HEK293T (cell line): ENCODE measurements around the gene CCNY.

Source experiments
- CTCF ChIA-PET: fragments of 350-600 bp; formaldehyde crosslinking; extraction: SDS; loops from one replicate; lab custom pipeline; 2021; ENCODE audit warnings: antibody characterized with exemption, inconsistent platforms; lab: Yijun Ruan, JAX
- POLR2A ChIA-PET: fragments of 350-600 bp; formaldehyde crosslinking; extraction: SDS; loops from one replicate; lab custom pipeline; 2020; ENCODE audit warnings: antibody characterized with exemption, inconsistent platforms; lab: Yijun Ruan, JAX
- DNase-seq: peaks from one replicate; pipeline ENCODE4 v3.0.0; 2012; ENCODE audit warnings: mixed read lengths; ENCODE audit errors: extremely low spot score
- ARNT ChIP-seq: fragments of 450-650 bp; IDR thresholded peaks from 2 replicates; pipeline ENCODE4 v1.6.1; 2017; ENCODE audit warnings: mild to moderate bottlenecking
- BHLHE40 ChIP-seq: fragments of 450-650 bp; IDR thresholded peaks from 2 replicates; pipeline ENCODE4 v1.6.1; 2016; ENCODE audit warnings: mild to moderate bottlenecking, moderate library complexity, borderline replicate concordance
- CTBP1 ChIP-seq: fragments of 450-650 bp; IDR thresholded peaks from 2 replicates; pipeline ENCODE4 v1.6.1; 2016; ENCODE audit warnings: borderline replicate concordance
- ELF4 ChIP-seq: fragments of 450-650 bp; IDR thresholded peaks from 2 replicates; pipeline ENCODE4 v1.6.1; 2017; ENCODE audit warnings: antibody characterized with exemption
- FOXA1 ChIP-seq: fragments of 450-650 bp; IDR thresholded peaks from 2 replicates; pipeline ENCODE4 v1.6.1; 2016; ENCODE audit warnings: mild to moderate bottlenecking
- FOXK2 ChIP-seq: fragments of 450-650 bp; IDR thresholded peaks from 2 replicates; pipeline ENCODE4 v1.6.1; 2016; ENCODE audit warnings: mild to moderate bottlenecking
- FOXM1 ChIP-seq: fragments of 450-650 bp; IDR thresholded peaks from 2 replicates; pipeline ENCODE4 v1.6.1; 2017; ENCODE audit warnings: mild to moderate bottlenecking, borderline replicate concordance
- HDGF ChIP-seq: fragments of 450-650 bp; IDR thresholded peaks from 2 replicates; pipeline ENCODE4 v1.6.1; 2017; ENCODE audit warnings: antibody characterized with exemption, borderline replicate concordance
- L3MBTL2 ChIP-seq: fragments of 450-650 bp; conservative IDR thresholded peaks from 2 replicates; pipeline ENCODE4 v1.6.1; 2016; ENCODE audit warnings: mild to moderate bottlenecking
- LEF1 ChIP-seq: fragments of 450-650 bp; IDR thresholded peaks from 2 replicates; pipeline ENCODE4 v1.6.1; 2017; ENCODE audit warnings: mild to moderate bottlenecking, borderline replicate concordance
- NFRKB ChIP-seq: fragments of 450-650 bp; IDR thresholded peaks from 2 replicates; pipeline ENCODE4 v1.6.1; 2016; ENCODE audit warnings: mild to moderate bottlenecking, moderate library complexity
- SP1 ChIP-seq: fragments of 450-650 bp; IDR thresholded peaks from 2 replicates; pipeline ENCODE4 v1.6.1; 2017
- SUZ12 ChIP-seq: fragments of 450-650 bp; IDR thresholded peaks from 2 replicates; pipeline ENCODE4 v1.6.1; 2016; ENCODE audit warnings: mild to moderate bottlenecking
- TARDBP ChIP-seq: fragments of 450-650 bp; IDR thresholded peaks from 2 replicates; pipeline ENCODE4 v1.6.1; 2016
- ZNF384 ChIP-seq: fragments of 450-650 bp; IDR thresholded peaks from 2 replicates; pipeline ENCODE4 v1.6.1; 2016
- TF ChIP-seq, protein P1 (sequence below): fragments of 450-650 bp; IDR thresholded peaks from 2 replicates; pipeline ENCODE4 v1.6.1; 2016

The CCNY gene

GRCh38 chr10:35420827-35421552, 84.7 kb downstream of the CCNY start:
- ChIA-PET POLR2A (no interaction called here), CTCF (interaction anchor here (0.6 kb wide), 1 partner anchor 151 kb away, joined by 3 read pairs; no protein-coding TSS in a partner anchor)
- TF ChIP-seq NFRKB = no peak

DNA sequence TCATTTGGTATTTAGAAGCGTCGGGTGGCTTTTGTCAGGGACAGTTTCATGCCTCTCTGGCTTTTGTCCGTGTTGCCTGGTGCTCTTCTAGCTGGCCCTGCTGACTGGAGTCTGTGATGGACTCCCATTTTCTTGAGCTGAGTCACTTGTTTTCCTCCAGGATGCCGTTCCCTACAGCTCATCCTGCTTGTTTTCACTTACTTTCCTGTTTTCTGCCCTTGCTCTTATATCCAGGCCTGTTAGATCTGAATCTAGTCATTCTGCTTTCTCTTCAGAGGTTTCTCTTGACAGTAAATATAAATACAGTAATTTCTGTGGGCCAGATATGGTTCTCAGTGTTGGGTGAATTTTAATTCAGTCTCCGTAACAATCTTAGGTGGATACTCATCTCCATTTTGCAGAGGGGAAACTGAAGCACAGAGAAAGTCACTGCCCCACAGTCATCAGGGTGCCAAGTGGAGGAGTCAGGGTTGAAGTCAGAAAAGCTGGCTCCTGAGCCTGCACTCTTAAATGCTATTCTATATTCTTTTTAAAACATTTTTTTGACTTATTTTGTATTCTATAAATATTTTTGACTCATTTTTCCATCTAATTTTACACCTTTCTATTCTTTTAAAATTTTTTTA, 85.4 kb downstream of the CCNY start:
- CTCF ChIA-PET = interaction anchor here (0.6 kb wide), 1 partner anchor 151 kb away, joined by 3 read pairs; no protein-coding TSS in a partner anchor
- POLR2A ChIA-PET = no interaction called here
- TF ChIP-seq SP1 = no peak
- no peak for TF ChIP-seq HDGF
- no peak for TF ChIP-seq FOXM1
- TF ChIP-seq BHLHE40 = no peak
- no peak for DNase-seq

More at GRCh38 chr10:35420827-35421552, 84.7 kb downstream of the CCNY start:
- DNase-seq = no peak

DNA sequence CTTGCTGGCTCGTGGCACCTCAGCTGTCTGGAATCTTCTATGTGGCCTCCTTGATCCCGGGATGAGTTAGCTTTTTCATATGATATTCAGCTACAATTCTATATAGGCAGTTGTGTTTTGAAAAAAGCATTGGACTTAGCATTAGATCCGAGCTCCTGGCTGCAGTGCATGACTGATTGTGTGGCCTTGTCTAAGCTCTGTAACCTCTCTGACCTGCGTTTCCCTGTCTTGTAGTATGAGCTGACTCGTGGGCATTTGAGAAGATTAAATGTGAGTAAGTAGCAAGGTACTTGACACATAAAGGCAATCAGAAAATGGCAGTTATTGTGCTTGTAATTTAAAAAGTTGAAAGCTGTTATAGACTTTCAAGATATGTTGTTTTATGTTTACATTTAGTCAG, 85.9 kb downstream of the CCNY start:
- DNase-seq = no peak
- TF ChIP-seq CTBP1 = no peak
- no peak for TF ChIP-seq L3MBTL2
- no peak for TF ChIP-seq FOXA1
- TF ChIP-seq NFRKB = no peak
- no peak for TF ChIP-seq SP1
- no peak for TF ChIP-seq BHLHE40
- TF ChIP-seq, protein P1, sequence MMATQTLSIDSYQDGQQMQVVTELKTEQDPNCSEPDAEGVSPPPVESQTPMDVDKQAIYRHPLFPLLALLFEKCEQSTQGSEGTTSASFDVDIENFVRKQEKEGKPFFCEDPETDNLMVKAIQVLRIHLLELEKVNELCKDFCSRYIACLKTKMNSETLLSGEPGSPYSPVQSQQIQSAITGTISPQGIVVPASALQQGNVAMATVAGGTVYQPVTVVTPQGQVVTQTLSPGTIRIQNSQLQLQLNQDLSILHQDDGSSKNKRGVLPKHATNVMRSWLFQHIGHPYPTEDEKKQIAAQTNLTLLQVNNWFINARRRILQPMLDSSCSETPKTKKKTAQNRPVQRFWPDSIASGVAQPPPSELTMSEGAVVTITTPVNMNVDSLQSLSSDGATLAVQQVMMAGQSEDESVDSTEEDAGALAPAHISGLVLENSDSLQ = no peak
- no peak for TF ChIP-seq HDGF
- no peak for TF ChIP-seq FOXM1
- no peak for TF ChIP-seq LEF1
- POLR2A ChIA-PET = no interaction called here
- CTCF ChIA-PET = interaction anchor here (1.2 kb wide), 1 partner anchor 15 kb away, joined by 3 read pairs; no protein-coding TSS in a partner anchor

- ChIA-PET POLR2A (no interaction called here), CTCF (no interaction called here)
- no peak for TF ChIP-seq ZNF384
- TF ChIP-seq NFRKB = no peak
- TF ChIP-seq HDGF = no peak
- TF ChIP-seq L3MBTL2 = no peak
- TF ChIP-seq LEF1 = no peak
- DNase-seq = no peak
Measured at GRCh38 chr10:35423505-35424306, 87.4 kb downstream of the CCNY start.

DNA sequence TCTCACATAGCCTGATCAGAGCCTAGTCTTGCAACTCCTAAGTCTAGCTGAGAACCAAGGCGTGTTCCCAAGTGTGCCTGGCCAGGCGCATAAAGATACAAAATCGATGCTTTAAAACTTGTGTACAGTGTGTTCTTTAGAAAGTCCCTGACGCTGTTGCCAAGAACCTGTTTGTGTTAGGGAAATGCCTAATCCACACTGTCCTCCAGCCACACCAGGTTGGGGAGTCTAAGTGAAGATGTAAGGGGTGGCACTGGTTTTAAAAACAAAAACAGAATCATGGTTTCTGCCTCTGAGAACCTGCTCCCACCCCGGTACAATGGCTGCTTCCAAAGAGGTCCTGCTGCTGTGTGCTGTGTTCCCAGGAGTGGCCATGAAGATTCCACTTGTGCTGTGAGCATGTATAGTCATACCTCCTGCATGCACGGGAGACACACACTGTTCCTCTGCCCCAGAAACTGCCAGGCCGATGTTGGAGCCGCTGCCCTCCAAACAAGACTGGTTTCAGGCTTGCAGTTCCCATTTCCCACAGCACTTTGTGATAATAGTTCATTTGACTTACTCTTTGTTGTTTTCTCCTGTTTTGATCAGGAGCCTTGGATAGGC, 88.5 kb downstream of the CCNY start:
- no peak for TF ChIP-seq NFRKB
- no peak for TF ChIP-seq FOXK2
- no peak for TF ChIP-seq LEF1
- TF ChIP-seq CTBP1 = no peak
- no peak for TF ChIP-seq FOXM1
- TF ChIP-seq BHLHE40 = no peak
- TF ChIP-seq SUZ12 = no peak
- DNase-seq = no peak
- ChIA-PET CTCF (no interaction called here), POLR2A (no interaction called here)

DNA sequence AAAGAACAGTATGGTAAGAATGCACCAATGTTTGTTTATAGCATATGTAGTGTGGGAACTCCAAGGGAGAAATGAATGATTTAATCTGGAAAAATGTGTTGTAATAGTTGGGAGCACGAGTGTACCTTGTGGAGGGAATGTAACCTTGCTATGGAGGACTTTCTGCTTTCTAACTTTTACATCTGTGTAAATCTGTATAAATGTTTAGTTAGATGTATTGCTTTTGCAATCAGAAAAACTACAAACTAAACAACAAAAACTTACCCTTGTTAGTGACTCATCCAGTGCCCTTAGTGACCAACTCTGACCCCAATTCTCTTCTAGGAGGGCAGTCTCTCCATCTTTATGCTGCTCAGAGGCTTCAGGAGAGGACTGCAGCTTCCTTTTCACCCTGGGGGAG, 89.3 kb downstream of the CCNY start:
- POLR2A ChIA-PET = no interaction called here
- CTCF ChIA-PET = no interaction called here
- DNase-seq = no peak
- TF ChIP-seq FOXA1 = no peak
- no peak for TF ChIP-seq SP1
- TF ChIP-seq ELF4 = no peak
- TF ChIP-seq FOXK2 = no peak
- TF ChIP-seq SUZ12 = no peak
- TF ChIP-seq NFRKB = no peak

DNA sequence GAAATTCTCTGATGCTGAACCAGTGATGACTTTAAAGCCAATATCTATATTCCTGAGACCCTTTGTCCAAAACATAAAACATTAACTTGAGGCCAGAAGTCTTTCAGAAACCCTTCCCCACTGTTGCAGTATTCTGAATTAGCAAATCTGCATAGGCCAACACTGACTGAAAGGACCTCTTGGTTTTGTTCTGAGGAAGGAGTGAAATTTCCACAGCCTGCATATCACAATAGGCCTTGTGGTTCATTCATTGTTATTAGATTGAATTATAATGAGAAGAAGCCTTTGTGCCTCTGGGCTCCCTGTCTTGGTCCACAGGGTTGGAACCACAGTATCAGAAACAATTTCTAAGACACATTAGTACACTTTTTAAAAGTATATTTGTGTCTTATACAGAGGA, 90.3 kb downstream of the CCNY start:
- no peak for DNase-seq
- POLR2A ChIA-PET = no interaction called here
- CTCF ChIA-PET = no interaction called here
- TF ChIP-seq CTBP1 (no peak), FOXK2 (no peak), BHLHE40 (no peak)

DNA sequence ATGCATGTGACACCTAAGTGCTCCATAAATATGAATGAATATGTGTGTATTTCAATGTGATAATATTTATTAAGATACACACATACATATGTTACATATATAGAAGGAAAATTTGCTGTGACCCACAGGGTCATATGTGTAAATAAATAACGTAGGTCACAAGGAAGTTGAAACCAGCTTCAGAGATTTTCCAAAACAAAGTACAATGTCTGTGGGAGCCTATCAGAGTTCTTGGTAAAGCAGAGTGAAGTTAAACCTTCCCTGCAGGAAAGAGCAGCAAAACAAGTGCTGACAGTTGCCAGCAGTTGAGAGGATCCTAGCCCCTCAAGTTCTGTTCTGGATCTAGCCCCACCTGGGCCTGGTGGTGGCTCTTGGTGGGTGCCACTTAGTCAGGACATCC, 91.2 kb downstream of the CCNY start:
- ChIA-PET CTCF (no interaction called here), POLR2A (no interaction called here)
- TF ChIP-seq ARNT (no peak), LEF1 (no peak), TARDBP (no peak), CTBP1 (no peak), ZNF384 (no peak)
- DNase-seq = no peak
